ENCODE results near the gene DPEP3.

GRCh38 chr16:67933805-67934204 is 46.5 kb downstream of the DPEP3 start:
- TF ChIP-seq CTCF (IDR thresholded peaks at IDR 0.05 in 8 of 11, conservative IDR thresholded peaks at IDR 0.05 in 3 of 11) (no peak), POLR2A (IDR thresholded peaks at IDR 0.05) (no peak)
